Sigmoid colon (tissue), 3 donors: ENCODE measurements around the gene SCAF11.

ENCODE experiments used
- CTCF ChIP-seq, 4 experiments: fragments of 450-650 bp in 3 of 4; fragments of 200-600 bp in 1 of 4; IDR thresholded peaks; one replicate each; pipeline ENCODE4 v1.5.1; 2016 to 2019; ENCODE audit warnings: antibody characterized with exemption in 4 of 4, mild to moderate bottlenecking in 3 of 4, moderate library complexity in 2 of 4
- POLR2A ChIP-seq, 2 donors: fragments of 450-650 bp; IDR thresholded peaks; one replicate each; pipeline ENCODE4 v1.6.1; 2016; ENCODE audit warnings: antibody characterized with exemption in 2 of 2, mild to moderate bottlenecking in 2 of 2, moderate library complexity in 2 of 2

- TF ChIP-seq CTCF (IDR thresholded peaks at IDR 0.05) (no peak), POLR2A (IDR thresholded peaks at IDR 0.05) (no peak)
These were observed 16.1 kb downstream of the SCAF11 start for GRCh38 chr12:45974171-45974719.
